SJCRH30 (cell line): ENCODE results near the gene UBXN6. TPM values are rescaled to one million over a fixed set of nuclear protein-coding genes. Genes with fewer than 3 reads are reported as not detected.

Source experiments
- DNase-seq, 2 experiments: peaks; one replicate each; pipeline ENCODE4 v3.0.0-alpha.2; 2015 to 2020
- H3K27ac ChIP-seq: fragments of 250-450 bp; sonication (Bioruptor Pico); 2 replicates; pipeline ENCODE4 v1.5.1; 2020; ENCODE audit warnings: mild to moderate bottlenecking, moderate library complexity
- H3K27me3 ChIP-seq: fragments of 250-450 bp; sonication (Bioruptor Pico); 2 replicates; pipeline ENCODE4 v1.5.1; 2020; ENCODE audit warnings: mild to moderate bottlenecking, moderate library complexity
- H3K36me3 ChIP-seq: fragments of 250-450 bp; sonication (Bioruptor Pico); 2 replicates; pipeline ENCODE4 v1.5.1; 2020; ENCODE audit warnings: mild to moderate bottlenecking, moderate library complexity
- H3K4me1 ChIP-seq: fragments of 250-450 bp; sonication (Bioruptor Pico); 2 replicates; pipeline ENCODE4 v1.5.1; 2020; ENCODE audit warnings: mild to moderate bottlenecking, moderate library complexity
- H3K4me3 ChIP-seq: fragments of 250-450 bp; sonication (Bioruptor Pico); 2 replicates; pipeline ENCODE4 v1.5.1; 2020; ENCODE audit warnings: mild to moderate bottlenecking, moderate library complexity
- H3K9me3 ChIP-seq: fragments of 250-450 bp; sonication (Bioruptor Pico); replicated peaks from 2 replicates; pipeline ENCODE4 v1.5.1; 2020; ENCODE audit warnings: mild to moderate bottlenecking, moderate library complexity
- total RNA-seq: library from RNA; depleted of rRNA; stranded (reverse); fragments of >200 nt; shearing (Covaris generic); gene quantifications from 2 replicates; pipeline ENCODE4 v1.2.3, GENCODE V29; 2014

Gene UBXN6
- total RNA-seq, 1 experiment from 2014 or later = 37.9 TPM

DNA sequence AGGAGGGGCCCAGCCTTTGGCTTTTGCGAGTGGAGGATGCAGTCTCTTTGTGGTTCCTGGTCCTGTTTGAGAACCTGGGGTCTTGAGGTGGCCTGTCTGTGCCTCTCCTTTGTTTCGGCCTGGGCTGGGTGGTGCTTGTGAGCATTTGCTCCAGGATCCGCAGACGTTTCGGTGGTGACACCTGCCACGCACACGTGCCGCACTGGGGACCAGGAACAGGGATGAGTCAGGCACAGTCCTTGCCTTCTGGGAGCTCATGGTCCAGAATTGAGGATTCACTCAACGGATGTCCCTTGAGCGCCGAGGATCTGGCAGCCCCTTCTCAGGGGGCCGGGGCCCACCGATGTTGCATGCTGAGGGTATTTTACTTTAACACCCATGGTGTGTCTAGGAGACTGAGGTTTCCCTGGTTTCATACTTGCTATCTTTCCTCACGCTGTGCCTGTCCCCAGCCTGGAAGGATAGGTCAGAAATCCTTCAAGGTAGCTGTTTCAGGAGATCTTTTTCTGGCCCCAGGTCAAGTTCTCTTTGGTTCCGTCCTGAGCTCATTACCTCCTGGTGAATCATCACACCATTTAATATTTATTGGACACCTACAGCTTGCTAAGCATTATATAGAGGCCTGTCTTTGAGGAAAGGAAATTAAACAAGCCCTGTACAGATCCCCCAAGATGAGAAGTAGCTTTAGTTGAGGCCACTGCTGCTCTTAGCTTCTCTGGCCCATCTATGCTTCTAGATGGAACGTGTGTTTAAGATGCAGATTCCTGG, 19.6 kb upstream of the UBXN6 start:
- no peak overlapping the region for H3K27ac ChIP-seq

DNA sequence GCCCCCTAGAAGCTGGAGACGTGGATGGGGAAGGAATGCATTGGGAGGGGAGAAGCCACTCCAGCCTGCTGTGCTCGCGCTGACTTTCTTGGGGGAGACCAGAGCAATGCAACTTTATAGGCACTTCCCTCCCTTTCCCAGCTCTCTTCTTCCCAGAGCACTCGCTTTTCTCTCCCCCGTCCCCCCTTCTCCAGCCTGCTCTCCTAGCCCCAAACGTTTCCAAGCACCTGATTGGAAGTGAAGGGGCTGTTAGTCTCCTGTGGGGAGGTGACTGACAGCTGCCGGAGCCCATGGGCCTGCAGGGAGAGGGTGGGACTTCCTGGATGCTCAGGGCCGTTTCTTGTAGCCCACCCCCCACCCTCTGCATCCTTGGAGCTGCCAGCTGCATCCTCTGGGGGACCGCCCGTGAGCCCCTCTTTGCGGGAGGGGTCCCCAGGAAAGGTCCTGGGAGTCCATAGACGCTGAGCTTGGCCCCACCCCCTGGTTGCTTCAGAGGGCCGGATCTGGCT, 17.0 kb upstream of the UBXN6 start:
- H3K36me3 ChIP-seq = peaks cover 10% of the 10 kb centered on the region; the same call in 1 of the 2 replicates

More for the DNA sequence above, 19.6 kb upstream of the UBXN6 start:
- no peak overlapping the region for H3K4me3 ChIP-seq
- peaks cover 10% of the 10 kb centered on the region; the same call in 1 of the 2 replicates for H3K36me3 ChIP-seq
- H3K4me1 ChIP-seq = no peaks in the 10 kb centered on the region
- H3K9me3 ChIP-seq = no peaks in the 10 kb centered on the region
- no peaks in the 10 kb centered on the region for H3K27me3 ChIP-seq
- no peak for DNase-seq

GRCh38 chr19:4473763-4474513, 16.3 kb upstream of the UBXN6 start:
- H3K36me3 ChIP-seq = peaks cover 10% of the 10 kb centered on the region; the same call in 1 of the 2 replicates

More for the DNA sequence above, 17.0 kb upstream of the UBXN6 start:
- Histone ChIP-seq H3K27ac (no peak overlapping the region), H3K9me3 (no peaks in the 10 kb centered on the region), H3K4me3 (0 out of 2 replicates have a peak overlapping the region, but pooled peaks have one; percentile 9), H3K27me3 (no peaks in the 10 kb centered on the region), H3K4me1 (no peaks in the 10 kb centered on the region)
- DNase-seq = peak; percentile 36 to 48

DNA sequence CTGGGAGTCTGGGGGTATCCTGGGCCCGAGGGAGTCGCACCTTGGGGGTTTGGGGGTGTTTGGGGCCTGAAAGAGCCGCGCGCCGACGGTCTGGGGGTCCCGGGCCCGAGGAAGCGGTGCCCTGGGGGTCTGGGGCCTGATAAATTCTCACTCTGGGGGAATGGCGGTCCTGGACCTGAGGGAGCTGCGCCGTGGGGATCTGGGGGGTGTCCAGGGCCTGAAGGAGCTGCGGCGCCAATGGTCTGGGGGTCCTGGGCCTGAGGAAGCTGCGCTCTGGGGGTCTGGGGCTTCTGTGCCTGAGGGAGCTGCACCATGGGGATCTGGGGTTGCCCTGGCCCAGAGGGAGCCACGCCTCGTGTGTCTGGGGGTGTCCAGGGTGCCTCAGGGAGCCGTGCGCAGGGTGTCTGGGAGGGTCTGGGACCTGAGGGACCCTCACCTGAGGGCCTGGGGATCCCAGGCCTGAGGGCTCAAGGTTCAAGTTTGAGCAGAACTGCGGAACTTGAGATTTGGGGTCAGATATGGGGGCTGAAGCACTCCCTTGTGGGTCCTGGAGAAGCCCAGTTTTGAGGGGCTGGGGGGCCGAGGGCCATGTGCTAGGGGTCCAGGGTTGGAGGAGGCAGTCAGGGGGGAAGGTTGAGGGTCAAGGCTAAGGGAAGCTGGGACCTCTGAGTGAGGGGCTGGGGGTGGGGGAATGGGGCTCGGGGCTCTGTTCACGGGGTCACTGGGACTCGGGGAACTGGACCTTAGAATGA, 15.6 kb upstream of the UBXN6 start:
- Histone ChIP-seq H3K4me1 (no peaks in the 10 kb centered on the region), H3K36me3 (peaks cover 10% of the 10 kb centered on the region; the same call in 1 of the 2 replicates), H3K27ac (peak overlapping the region; percentile 16; the same call in 1 of the 2 replicates), H3K27me3 (no peaks in the 10 kb centered on the region), H3K4me3 (peak overlapping the region; percentile 59), H3K9me3 (no peaks in the 10 kb centered on the region)
- no peak for DNase-seq

More at GRCh38 chr19:4473763-4474513, 16.3 kb upstream of the UBXN6 start:
- Histone ChIP-seq H3K4me3 (0 out of 2 replicates have a peak overlapping the region, but pooled peaks have one; percentile 9), H3K9me3 (no peaks in the 10 kb centered on the region), H3K27ac (no peak overlapping the region), H3K27me3 (no peaks in the 10 kb centered on the region), H3K4me1 (no peaks in the 10 kb centered on the region)
- DNase-seq = no peak

GRCh38 chr19:4472174-4472974, 14.8 kb upstream of the UBXN6 start, which contains the start of gene HDGFL2:
Gene HDGFL2 (plus strand): TSS chr19:4472297. CDS start chr19:4472351, 54 bp downstream.
- Histone ChIP-seq H3K4me1 (no peaks in the 10 kb centered on the region), H3K36me3 (peaks cover 5% of the 10 kb centered on the region; the same call in 1 of the 2 replicates), H3K27me3 (no peaks in the 10 kb centered on the region), H3K27ac (peak within 1 kb of the TSS; percentile 33), H3K4me3 (peak within 1 kb of the TSS; percentile 59), H3K9me3 (no peaks in the 10 kb centered on the region)
- DNase-seq = no peak

GRCh38 chr19:4471403-4472173, 14.0 kb upstream of the UBXN6 start:
- Histone ChIP-seq H3K4me3 (peak overlapping the region; percentile 59), H3K4me1 (no peaks in the 10 kb centered on the region), H3K36me3 (0 out of 2 replicates have a peak, but pooled peaks cover 2% of the 10 kb centered on the region), H3K9me3 (no peaks in the 10 kb centered on the region), H3K27ac (peak overlapping the region; percentile 33), H3K27me3 (no peaks in the 10 kb centered on the region)
- DNase-seq = peak; percentile 99 to 100

DNA sequence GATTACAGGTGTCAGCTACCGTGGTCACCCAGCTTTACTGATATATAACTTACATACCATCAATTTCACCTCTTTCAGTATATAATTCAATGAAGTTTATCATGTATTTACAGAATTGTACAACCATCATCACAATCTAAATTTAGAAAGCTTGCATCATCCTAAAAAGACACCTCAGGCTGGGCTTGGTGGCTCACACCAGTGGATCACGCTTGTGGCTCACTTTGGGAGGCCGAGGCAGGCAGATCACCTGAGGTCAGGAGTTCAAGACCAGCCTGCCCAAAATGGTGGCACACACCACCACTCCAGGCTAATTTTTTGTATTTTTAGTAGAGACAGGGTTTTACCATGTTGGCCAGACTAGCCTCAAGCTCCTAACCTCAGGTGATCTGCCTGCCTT, 10.2 kb upstream of the UBXN6 start:
- H3K36me3 ChIP-seq = no peaks in the 10 kb centered on the region
- no peaks in the 10 kb centered on the region for H3K27me3 ChIP-seq
- H3K4me1 ChIP-seq = no peaks in the 10 kb centered on the region
- no peaks in the 10 kb centered on the region for H3K9me3 ChIP-seq
- H3K4me3 ChIP-seq = no peak overlapping the region
- no peak for DNase-seq
- no peak overlapping the region for H3K27ac ChIP-seq

DNA sequence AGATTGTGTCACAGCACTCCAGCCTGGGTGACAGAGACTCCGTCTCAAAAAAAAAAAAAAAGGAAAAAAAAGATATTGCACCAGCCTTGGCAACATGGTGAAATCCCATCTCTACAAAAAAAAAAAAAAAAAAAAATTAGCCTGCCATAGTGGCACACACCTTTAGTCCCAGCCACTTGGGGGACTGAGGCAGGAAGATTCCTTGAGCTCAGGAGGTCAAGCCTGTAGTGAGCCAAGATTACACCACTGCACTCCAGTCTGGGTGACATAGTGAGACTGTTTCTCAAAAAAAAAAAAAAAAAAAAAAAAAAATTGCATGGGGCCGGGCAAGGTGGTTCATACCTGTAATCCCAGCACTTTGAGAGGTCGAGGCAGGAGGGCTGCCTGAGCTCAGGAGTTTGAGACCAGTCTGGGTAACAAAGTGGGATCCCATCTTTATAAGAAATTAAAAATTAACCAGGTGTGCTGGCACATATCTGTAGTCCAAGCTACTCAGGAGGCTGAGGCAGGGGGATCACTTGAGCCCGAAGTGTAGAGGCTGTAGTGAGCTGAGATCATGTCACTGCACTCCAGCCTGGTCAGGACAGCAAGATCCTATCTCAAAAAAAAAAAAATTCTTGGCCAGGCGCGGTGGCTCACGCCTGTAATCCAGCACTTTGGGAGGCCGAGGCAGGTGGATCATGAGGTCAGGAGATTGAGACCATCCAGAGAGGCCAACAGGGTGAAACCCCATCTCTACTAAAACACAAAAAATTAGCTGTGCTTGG, 7.4 kb upstream of the UBXN6 start:
- no peaks in the 10 kb centered on the region for H3K27me3 ChIP-seq
- H3K9me3 ChIP-seq = no peaks in the 10 kb centered on the region
- no peak overlapping the region for H3K27ac ChIP-seq
- H3K36me3 ChIP-seq = no peaks in the 10 kb centered on the region
- H3K4me3 ChIP-seq = no peak overlapping the region
- no peak for DNase-seq
- no peaks in the 10 kb centered on the region for H3K4me1 ChIP-seq

- H3K4me1 ChIP-seq = peaks cover 9% of the 10 kb centered on the region; the same call in 1 of the 2 replicates
- peak; percentile 67 to 76 for DNase-seq
- no peaks in the 10 kb centered on the region for H3K9me3 ChIP-seq
- no peaks in the 10 kb centered on the region for H3K27me3 ChIP-seq
- peaks cover 9% of the 10 kb centered on the region; the same call in 1 of the 2 replicates for H3K36me3 ChIP-seq
- peak overlapping the region; percentile 63 for H3K4me3 ChIP-seq
- H3K27ac ChIP-seq = peak overlapping the region; percentile 38
Measured at GRCh38 chr19:4456843-4457653, 546 bp downstream of the UBXN6 start.

- no peaks in the 10 kb centered on the region for H3K27me3 ChIP-seq
- H3K27ac ChIP-seq = peak overlapping the region; percentile 38
- H3K4me3 ChIP-seq = peak overlapping the region; percentile 63
- H3K9me3 ChIP-seq = no peaks in the 10 kb centered on the region
- H3K4me1 ChIP-seq = peaks cover 9% of the 10 kb centered on the region; the same call in 1 of the 2 replicates
- peak; percentile 61 to 66 for DNase-seq
- H3K36me3 ChIP-seq = peaks cover 11% of the 10 kb centered on the region; the same call in 1 of the 2 replicates
Measured at GRCh38 chr19:4456476-4456842, 1.1 kb downstream of the UBXN6 start.

DNA sequence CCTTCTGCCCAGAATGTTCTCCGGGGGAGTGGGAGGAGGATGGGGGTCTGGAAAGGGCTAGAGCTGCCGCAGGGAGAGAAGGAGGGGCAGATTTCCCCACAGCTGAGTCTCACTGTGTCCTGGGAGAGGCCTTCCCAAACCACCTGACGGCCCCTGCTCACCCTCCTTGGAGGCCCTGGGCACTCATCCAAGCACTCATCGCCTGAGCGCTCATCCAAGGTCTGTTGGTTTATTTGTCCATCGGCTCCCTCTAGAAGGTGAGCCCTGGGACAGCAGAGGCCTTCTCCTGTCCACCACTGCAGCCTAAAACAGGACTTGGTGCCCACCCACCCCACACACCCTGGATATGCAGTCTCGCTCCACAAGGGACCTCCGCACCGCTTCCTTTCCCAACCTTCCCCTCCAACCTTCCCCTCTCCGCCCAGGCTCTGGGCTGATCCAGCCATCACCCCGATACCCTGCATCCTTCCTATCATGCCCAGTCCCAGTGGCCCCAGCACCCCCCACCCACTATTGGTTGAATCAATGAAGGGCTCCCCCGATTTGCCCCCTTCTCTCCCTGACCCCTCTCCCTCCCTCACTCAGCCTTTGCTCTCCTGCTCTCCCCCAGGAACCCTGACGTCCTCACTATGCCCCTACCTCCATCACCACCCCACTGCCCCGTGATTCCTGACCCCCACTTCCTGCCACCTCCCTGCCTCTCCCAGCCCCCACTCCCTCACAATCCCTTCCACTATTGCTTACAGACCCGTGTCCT, 1.7 kb downstream of the UBXN6 start:
- DNase-seq = peak; percentile 75 to 77
- Histone ChIP-seq H3K36me3 (peaks cover 11% of the 10 kb centered on the region; the same call in 1 of the 2 replicates), H3K4me3 (peak overlapping the region; percentile 63), H3K27ac (no peak overlapping the region; the same call in 1 of the 2 replicates), H3K4me1 (peaks cover 9% of the 10 kb centered on the region; the same call in 1 of the 2 replicates), H3K9me3 (no peaks in the 10 kb centered on the region), H3K27me3 (no peaks in the 10 kb centered on the region)
